ENCODE results near the gene TSPAN19.

Gene TSPAN19

GRCh38 chr12:84998341-84998740 is 37.7 kb downstream of the TSPAN19 start:
- DNase-seq: no peak

GRCh38 chr12:84996759-84997158 is 39.3 kb downstream of the TSPAN19 start:
- DNase-seq: no peak

- DNase-seq: no peak
Measured at GRCh38 chr12:84995641-84996040, 40.4 kb downstream of the TSPAN19 start.

- DNase-seq: no peak
Measured at GRCh38 chr12:84994426-84994825, 41.7 kb downstream of the TSPAN19 start.

- peak; percentile 4 for DNase-seq
Measured at GRCh38 chr12:84986586-84986985, 49.5 kb downstream of the TSPAN19 start.

- no peak for DNase-seq
Measured at GRCh38 chr12:84986117-84986516, 50.0 kb downstream of the TSPAN19 start.

GRCh38 chr12:84983289-84983688 is 52.8 kb downstream of the TSPAN19 start:
- DNase-seq: no peak

- no peak for DNase-seq
Measured at GRCh38 chr12:84982888-84983287, 53.2 kb downstream of the TSPAN19 start.

- no peak for DNase-seq
Measured at GRCh38 chr12:84978921-84979320, 57.2 kb downstream of the TSPAN19 start.

GRCh38 chr12:84976133-84976532 is 59.9 kb downstream of the TSPAN19 start:
- DNase-seq: no peak

- no peak for DNase-seq
Measured at GRCh38 chr12:84974155-84974815, 61.8 kb downstream of the TSPAN19 start.

GRCh38 chr12:84973026-84973425 is 63.1 kb downstream of the TSPAN19 start:
- DNase-seq: no peak

GRCh38 chr12:84969226-84969625 is 66.9 kb downstream of the TSPAN19 start:
- no peak for DNase-seq
